ENCODE measurements around the gene MUS81. TPM values are rescaled to one million over a fixed set of nuclear protein-coding genes. Genes with fewer than 3 reads are reported as not detected.

MUS81 gene
- total RNA-seq (2014; rRNA removed; shearing (Covaris generic)): 94.2 and 103 TPM in 2 replicates

GRCh38 chr11:65860278-65861164 is at the start of gene MUS81:
TSS of gene MUS81 (plus strand) at chr11:65860433. CDS start at chr11:65860754, 321 bp downstream.

GRCh38 chr11:65833297-65834030 is 26.8 kb upstream of the MUS81 start, which contains the start of gene SNX32:
TSS of gene SNX32 (plus strand) at chr11:65833963. CDS start at chr11:65834066, 103 bp downstream.

GRCh38 chr11:65857853-65858680 is 2.2 kb upstream of the MUS81 start, which contains the start of gene CFL1:
TSS of gene CFL1 (minus strand) at chr11:65858180. CDS start at chr11:65858099, 81 bp downstream.

GRCh38 chr11:65872586-65873317 is 12.5 kb downstream of the MUS81 start, which contains the start of gene EFEMP2:
TSS of gene EFEMP2 (minus strand) at chr11:65872800. CDS start at chr11:65872354, 446 bp downstream.

GRCh38 chr11:65879617-65880016 is 19.4 kb downstream of the MUS81 start, which contains the start of gene CTSW:
TSS of gene CTSW (plus strand) at chr11:65879837. CDS start at chr11:65879855, 18 bp downstream.

GRCh38 chr11:65888163-65888814 is 28.1 kb downstream of the MUS81 start, which contains the start of gene FIBP:
TSS of gene FIBP (minus strand) at chr11:65888471. CDS start at chr11:65888418, 53 bp downstream.

GRCh38 chr11:65890324-65891218 is 30.3 kb downstream of the MUS81 start, which contains the start of gene CCDC85B:
TSS of gene CCDC85B (plus strand) at chr11:65890673. CDS start at chr11:65890784, 111 bp downstream.

GRCh38 chr11:65900125-65900898 is 40.1 kb downstream of the MUS81 start, which contains the start of gene FOSL1:
TSS of gene FOSL1 (minus strand) at chr11:65900388. CDS start at chr11:65900339, 49 bp downstream.

Other genes with a start within 250 kb of the MUS81 start
- 32.6 and 44.9 TPM in 2 replicates for gene MAP3K11, start 246.2 kb upstream of the MUS81 start, total RNA-seq (2014; rRNA removed; shearing (Covaris generic))
- 38.1 and 38.7 TPM in 2 replicates for gene PCNX3, start 244.7 kb upstream of the MUS81 start, total RNA-seq (2014; rRNA removed; shearing (Covaris generic))
- gene SIPA1, start 222.3 kb upstream of the MUS81 start, total RNA-seq (2014; rRNA removed; shearing (Covaris generic)): 34.2 and 35.5 TPM in 2 replicates
- gene RELA, start 197.5 kb upstream of the MUS81 start, total RNA-seq (2014; rRNA removed; shearing (Covaris generic)): 41.8 and 44.5 TPM in 2 replicates
- 84.3 and 89.4 TPM in 2 replicates for gene KAT5, start 148.2 kb upstream of the MUS81 start, total RNA-seq (2014; rRNA removed; shearing (Covaris generic))
- 115 and 149 TPM in 2 replicates for gene RNASEH2C, start 139.6 kb upstream of the MUS81 start, total RNA-seq (2014; rRNA removed; shearing (Covaris generic))
- 23.7 and 24.5 TPM in 2 replicates for gene AP5B1, start 79.5 kb upstream of the MUS81 start, total RNA-seq (2014; rRNA removed; shearing (Covaris generic))
- gene OVOL1, start 73.4 kb upstream of the MUS81 start, total RNA-seq (2014; rRNA removed; shearing (Covaris generic)): 0.11 TPM in 2 replicates
- 0.13 TPM in 1 of 2 replicates, not detected in the other for gene SNX32, start 26.5 kb upstream of the MUS81 start, total RNA-seq (2014; rRNA removed; shearing (Covaris generic))
- gene CFL1, start 2.3 kb upstream of the MUS81 start, total RNA-seq (2014; rRNA removed; shearing (Covaris generic)): 2,320 and 2,361 TPM in 2 replicates
- gene EFEMP2, start 12.4 kb downstream of the MUS81 start, total RNA-seq (2014; rRNA removed; shearing (Covaris generic)): 11.4 and 16.7 TPM in 2 replicates
- 0.24 and 0.41 TPM in 2 replicates for gene CTSW, start 19.4 kb downstream of the MUS81 start, total RNA-seq (2014; rRNA removed; shearing (Covaris generic))
- gene FIBP, start 28.0 kb downstream of the MUS81 start, total RNA-seq (2014; rRNA removed; shearing (Covaris generic)): 307 and 389 TPM in 2 replicates
- 158 and 196 TPM in 2 replicates for gene CCDC85B, start 30.2 kb downstream of the MUS81 start, total RNA-seq (2014; rRNA removed; shearing (Covaris generic))
- gene FOSL1, start 40.0 kb downstream of the MUS81 start, total RNA-seq (2014; rRNA removed; shearing (Covaris generic)): 548 and 703 TPM in 2 replicates
- gene C11orf68, start 58.6 kb downstream of the MUS81 start, total RNA-seq (2014; rRNA removed; shearing (Covaris generic)): 17.5 and 22.0 TPM in 2 replicates
- 837 and 878 TPM in 2 replicates for gene DRAP1, start 59.0 kb downstream of the MUS81 start, total RNA-seq (2014; rRNA removed; shearing (Covaris generic))
- gene TSGA10IP, start 85.0 kb downstream of the MUS81 start, total RNA-seq (2014; rRNA removed; shearing (Covaris generic)): not detected in 2 replicates
- gene SART1, start 101.3 kb downstream of the MUS81 start, total RNA-seq (2014; rRNA removed; shearing (Covaris generic)): 230 and 245 TPM in 2 replicates
- 50.8 and 60.5 TPM in 2 replicates for gene EIF1AD, start 141.7 kb downstream of the MUS81 start, total RNA-seq (2014; rRNA removed; shearing (Covaris generic))
- 73.9 and 84.0 TPM in 2 replicates for gene BANF1, start 142.1 kb downstream of the MUS81 start, total RNA-seq (2014; rRNA removed; shearing (Covaris generic))
- gene CST6, start 151.6 kb downstream of the MUS81 start, total RNA-seq (2014; rRNA removed; shearing (Covaris generic)): 0.19 and 0.91 TPM in 2 replicates
- 9.7 and 11.3 TPM in 2 replicates for gene CATSPER1, start 166.0 kb downstream of the MUS81 start, total RNA-seq (2014; rRNA removed; shearing (Covaris generic))
- gene GAL3ST3, start 188.7 kb downstream of the MUS81 start, total RNA-seq (2014; rRNA removed; shearing (Covaris generic)): 0.30 and 0.34 TPM in 2 replicates
- 306 and 311 TPM in 2 replicates for gene SF3B2, start 191.9 kb downstream of the MUS81 start, total RNA-seq (2014; rRNA removed; shearing (Covaris generic))
- gene PACS1, start 209.8 kb downstream of the MUS81 start, total RNA-seq (2014; rRNA removed; shearing (Covaris generic)): 14.2 and 15.2 TPM in 2 replicates